Right ventricle myocardium inferior (tissue), 1 donor: ENCODE data around the gene NR4A1. TPM values are rescaled to one million over a fixed set of nuclear protein-coding genes. Genes with fewer than 3 reads are reported as not detected.

Experiments used
- ATAC-seq: fragments of 200-7000 bp; cut with Tn5 transposase; one replicate; pipeline ENCODE4 v1.9.1; 2020; ENCODE audit warnings: mild to moderate bottlenecking, moderate library complexity
- DNase-seq: peaks from one replicate; pipeline ENCODE4 v3.0.0; 2021; ENCODE audit errors: missing footprints
- intact Hi-C: fragments of 100-400 bp; cut with DNase I; formaldehyde crosslinking; loops from one replicate; pipeline ENCODE4 v1.11.0; 2022
- long read RNA-seq: library from polyadenylated mRNA; unstranded; transcript quantifications from one replicate; pipeline ENCODE4 v2.0.0, GENCODE V29; 2021
- total RNA-seq: library from RNA; stranded (reverse); fragmentation: NEBNext Ultra II Directional; extraction: Animal tissue kit (Norgen Biotek cat#: 25700); gene quantifications from one replicate; pipeline ENCODE4 v1.2.1, GENCODE V29; 2021
- donor health status: DM: no; HTN: yes; CAD: no; lungs with severe emphysema.

The NR4A1 gene
- total RNA-seq: 40.6 TPM
- long read RNA-seq, transcript NR4A1-204 (7 exons, 2,528 nt): major isoform, 7 of 59 reads
- long read RNA-seq, partial matches to known transcripts: 15 of 59 reads
- long read RNA-seq, other reads (novel, unspliced or antisense): 35 of 59 reads

DNA sequence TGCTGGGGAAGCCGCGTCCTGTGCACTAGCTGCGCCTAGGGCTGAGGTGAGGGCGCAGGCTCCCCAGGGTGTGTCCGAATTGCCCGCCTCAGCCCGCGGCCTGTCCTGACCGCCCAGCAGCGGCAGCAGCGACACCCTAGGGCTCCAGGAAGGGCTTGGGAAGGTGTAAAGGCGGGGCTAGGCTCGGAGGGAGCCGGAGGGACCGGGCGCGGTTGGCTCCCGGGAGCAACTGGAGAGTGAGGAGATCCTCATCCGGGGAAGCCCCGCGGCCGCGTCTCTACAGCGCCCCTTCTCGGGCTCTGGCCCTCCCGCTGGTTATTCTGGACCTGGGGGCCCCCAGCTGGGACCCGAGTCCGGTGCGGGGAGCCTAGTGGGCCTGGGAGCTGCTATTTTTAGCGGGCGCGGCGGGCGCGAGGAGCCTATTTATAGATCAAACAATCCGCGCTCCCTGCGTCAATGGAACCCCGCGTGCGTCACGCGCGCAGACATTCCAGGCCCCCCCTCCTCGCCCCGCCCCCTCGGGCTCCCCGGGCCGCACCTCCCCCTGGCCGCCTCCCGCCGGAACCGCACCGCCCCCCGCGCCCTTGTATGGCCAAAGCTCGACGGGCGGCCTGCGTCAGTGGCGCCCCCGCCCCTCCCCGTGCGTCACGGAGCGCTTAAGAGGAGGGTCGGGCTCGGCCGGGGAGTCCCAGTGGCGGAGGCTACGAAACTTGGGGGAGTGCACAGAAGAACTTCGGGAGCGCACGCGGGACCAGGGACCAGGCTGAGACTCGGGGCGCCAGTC lies at the start of gene NR4A1:
Gene NR4A1, plus strand, starts transcription at position 685 of the 784 bp plus-strand sequence. CDS start 2,887 bp downstream, outside the sequence.
- intact Hi-C loops: loop anchor here (1.0 to 2.0 kb wide), 3 partner anchors 14 to 26 kb away; partner anchors contain the start of gene ATG101

DNA sequence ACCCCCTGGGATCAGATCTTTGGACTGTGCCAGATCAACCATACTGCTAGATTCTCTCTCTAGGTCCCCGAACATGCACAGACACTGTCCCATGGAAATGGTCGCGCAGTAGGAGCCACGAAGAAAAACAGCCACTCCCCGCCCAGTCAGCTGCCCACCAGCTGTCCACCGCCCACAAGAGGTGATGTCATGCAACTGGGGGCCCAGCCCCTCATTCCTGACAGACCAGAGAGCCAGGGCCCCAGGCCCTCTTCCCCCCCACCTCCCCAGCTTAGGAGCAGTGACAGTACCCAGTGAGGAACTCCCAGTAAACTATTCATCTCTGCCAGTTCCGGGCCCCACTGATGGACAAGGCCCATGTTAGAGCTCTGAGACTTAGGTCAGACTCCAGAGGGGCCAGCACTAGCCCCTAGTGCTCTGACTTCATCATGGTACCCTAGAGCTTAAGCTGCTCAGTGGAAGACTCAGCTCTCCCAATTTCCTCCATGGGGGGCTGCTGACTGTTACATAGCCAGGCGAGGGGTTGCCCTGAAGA lies 48.2 kb upstream of the NR4A1 start:
- ATAC-seq (no peak), DNase-seq (no peak)
- intact Hi-C loops: loop anchor here (5.0 kb wide), 1 partner anchor 119 kb away; no protein-coding TSS in a partner anchor

More for the DNA sequence above, at the start of gene NR4A1:
- DNase-seq (peak; percentile 99), ATAC-seq (peak; percentile 91)

- no peak for DNase-seq
- intact Hi-C loops: loop anchor here (5.0 kb wide), 1 partner anchor 119 kb away; no protein-coding TSS in a partner anchor
- no peak for ATAC-seq
Observed at GRCh38 chr12:52003591-52003990, 47.7 kb upstream of the NR4A1 start.

DNA sequence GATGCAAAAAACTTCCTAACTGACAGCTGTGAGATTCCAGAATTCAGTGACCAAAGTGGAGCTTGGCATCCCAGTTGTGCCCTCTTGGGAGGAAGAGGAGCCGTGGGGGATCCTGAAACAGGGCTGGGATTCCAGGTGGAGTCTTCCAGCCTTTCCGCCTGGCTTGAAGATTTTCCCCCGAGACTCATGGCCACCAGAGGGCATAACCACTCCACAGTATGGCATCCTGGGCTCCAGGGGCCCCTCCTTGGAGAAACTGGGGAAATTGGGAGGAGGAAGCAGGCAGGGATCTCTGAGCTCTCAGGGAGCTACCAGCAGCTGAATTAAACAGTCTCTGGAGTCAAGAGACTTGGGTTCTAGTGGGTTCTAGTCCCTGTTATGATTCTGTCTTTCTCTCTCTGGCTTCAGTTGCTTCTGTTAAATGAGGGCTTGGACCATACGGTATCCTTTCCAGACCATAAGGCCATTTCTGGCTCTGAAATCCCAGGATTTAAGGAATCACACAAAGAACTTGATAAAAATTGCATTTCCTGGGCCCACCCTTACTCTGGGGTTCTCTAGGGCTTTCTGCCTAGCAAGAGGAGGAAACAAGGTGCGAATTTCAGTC lies 47.1 kb upstream of the NR4A1 start:
- no peak for ATAC-seq
- intact Hi-C loops: loop anchor here (1.0 to 5.0 kb wide), 2 partner anchors 19 to 118 kb away; no protein-coding TSS in a partner anchor
- DNase-seq: no peak

- intact Hi-C loops: no loop called here
- DNase-seq (no peak), ATAC-seq (no peak)
Observed at GRCh38 chr12:52005218-52005902, 45.9 kb upstream of the NR4A1 start.

DNA sequence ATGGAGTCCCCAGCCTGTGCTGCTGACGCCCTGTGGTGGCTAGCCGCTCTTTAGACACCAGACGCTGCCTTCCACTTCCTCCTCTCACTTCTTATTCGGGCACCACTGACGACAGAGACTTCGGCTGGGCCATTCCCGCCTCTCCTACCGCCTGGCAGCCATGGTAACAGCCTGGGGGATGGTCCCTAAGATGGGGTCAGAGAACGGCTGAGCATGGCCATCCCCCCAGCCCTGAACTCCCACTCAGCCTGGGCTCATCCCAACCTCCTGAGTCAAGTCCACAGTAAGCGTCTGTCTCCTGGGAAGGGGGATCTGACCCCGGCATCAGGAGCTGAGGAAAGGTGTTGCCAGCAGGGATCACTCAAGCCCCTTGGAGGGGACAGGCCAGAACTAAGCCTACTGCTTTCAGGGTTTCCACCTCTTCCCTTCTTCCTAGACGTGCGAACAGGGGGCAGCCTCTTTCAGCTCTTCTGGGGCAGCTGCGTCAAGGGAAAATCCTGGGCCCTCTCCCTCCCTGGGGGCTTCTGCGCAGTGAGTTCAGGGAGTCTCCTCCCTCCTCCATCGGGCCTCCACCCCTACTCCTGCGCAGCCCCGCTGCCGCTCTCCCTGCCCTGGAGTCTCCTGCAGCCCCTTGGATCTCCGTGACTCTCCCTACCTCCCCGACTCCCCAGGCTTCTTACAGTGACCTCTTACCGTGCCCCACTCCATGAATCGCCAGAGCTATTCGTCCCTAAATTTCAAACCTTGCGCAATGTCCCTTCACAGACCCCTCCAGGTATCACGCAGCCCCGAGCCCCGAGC lies 45.1 kb upstream of the NR4A1 start:
- intact Hi-C loops: no loop called here
- peak; percentile 84 for DNase-seq
- no peak for ATAC-seq

GRCh38 chr12:52006726-52007157 lies 44.5 kb upstream of the NR4A1 start, which contains the start of gene TAMALIN:
TSS of gene TAMALIN (plus strand) at chr12:52006946. CDS start at chr12:52007020, 74 bp downstream.
- peak; percentile 89 for DNase-seq
- intact Hi-C loops: no loop called here
- ATAC-seq: peak; percentile 68

DNA sequence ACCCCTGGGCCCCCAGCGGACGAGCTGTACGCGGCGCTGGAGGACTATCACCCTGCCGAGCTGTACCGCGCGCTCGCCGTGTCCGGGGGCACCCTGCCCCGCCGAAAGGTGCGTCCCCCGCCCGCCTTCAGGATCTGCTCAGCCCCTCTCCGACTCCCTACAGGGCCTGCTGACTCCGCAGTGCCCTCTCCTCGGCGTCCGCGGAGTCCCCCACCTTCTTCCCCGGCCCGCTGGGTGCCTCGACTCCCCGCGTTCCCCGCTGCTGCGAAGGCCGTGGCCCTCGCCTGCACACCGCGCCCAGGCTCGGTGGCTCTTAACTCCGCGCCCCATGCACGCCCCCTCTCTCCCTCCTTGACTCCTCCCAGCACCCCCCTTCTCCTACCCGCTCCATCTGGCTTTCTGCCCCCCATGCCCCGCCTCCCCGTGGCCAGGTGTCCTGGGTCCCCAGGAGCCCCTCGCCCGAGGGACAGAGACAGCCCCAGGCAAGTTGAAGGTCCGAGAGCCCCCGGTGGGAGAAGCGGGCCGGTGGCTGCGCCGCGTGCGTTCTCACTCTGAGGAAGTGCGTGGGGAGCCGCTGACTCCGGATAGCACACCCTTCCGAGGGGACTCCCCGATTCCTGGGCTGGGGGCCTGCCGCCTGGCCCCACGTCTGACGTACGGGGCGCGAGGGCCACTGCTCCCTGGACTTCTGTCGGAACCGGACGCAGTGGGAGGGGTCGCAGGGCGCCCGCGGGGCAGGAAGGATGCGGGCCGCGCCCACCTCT lies 43.9 kb upstream of the NR4A1 start:
- intact Hi-C loops: no loop called here
- DNase-seq (peak; percentile 79), ATAC-seq (peak; percentile 17)

- intact Hi-C loops: no loop called here
- DNase-seq: no peak
- no peak for ATAC-seq
Observed at GRCh38 chr12:52007982-52008510, 43.2 kb upstream of the NR4A1 start.

DNA sequence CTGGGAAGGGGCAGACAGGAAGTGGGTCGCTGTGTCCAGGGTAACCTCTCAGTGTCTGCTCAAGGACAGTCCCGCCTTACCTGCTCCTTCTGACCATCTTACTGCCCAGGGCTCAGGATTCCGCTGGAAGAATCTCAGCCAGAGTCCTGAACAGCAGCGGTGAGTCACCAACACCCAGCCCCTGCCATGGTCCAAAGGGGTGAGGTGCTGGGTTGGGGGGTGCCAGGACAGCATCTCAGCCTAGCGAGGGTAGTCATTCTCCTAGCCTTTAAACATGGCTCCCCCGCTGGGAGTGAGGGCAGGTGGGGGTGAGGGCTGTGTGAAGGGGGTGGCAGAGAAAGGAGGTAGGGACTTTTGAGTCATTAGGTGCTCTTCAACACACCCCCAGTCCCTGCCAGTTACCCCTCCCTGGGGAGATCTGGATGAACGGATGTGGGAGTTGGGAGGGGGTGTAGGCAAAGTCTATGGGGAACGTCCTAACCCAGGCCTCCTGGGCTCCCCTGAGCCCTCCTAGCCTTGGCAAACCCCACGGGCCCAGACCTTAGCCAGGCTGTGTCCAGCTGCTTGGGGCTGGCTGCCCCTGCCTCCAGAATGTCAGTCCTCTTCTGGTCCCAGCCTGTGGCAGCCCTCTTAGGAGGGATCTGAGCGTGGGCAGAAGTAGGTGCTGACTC lies 42.0 kb upstream of the NR4A1 start:
- ATAC-seq: peak; percentile 3
- no peak for DNase-seq
- intact Hi-C loops: no loop called here

DNA sequence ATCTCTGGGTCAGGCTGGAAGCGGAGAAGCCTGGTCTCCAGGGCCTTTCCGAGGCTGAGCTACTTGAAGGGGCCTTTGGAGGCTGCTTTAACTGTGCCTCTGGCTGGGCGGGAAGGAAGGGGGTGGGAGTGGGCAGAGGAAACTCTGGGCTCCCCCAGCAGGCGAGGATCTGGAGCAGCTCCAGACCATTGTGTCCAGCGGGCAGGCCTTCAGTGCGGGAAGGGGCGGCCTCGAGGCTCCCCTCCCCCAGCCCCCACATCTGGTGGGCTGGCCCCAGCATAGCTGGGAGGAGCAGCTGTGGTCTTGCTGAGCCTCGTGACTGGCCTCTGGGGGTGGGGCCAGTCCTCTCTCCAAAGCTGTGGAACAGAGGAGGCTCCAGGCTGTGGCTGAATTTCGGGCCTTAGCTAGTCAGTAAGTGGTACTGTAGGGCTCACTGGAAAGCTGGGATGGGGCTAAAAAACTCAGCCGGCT lies 41.1 kb upstream of the NR4A1 start:
- ATAC-seq: peak; percentile 82
- peak; percentile 89 for DNase-seq
- intact Hi-C loops: no loop called here

- ATAC-seq (no peak), DNase-seq (no peak)
- intact Hi-C loops: no loop called here
Observed at GRCh38 chr12:52010692-52011601, 40.3 kb upstream of the NR4A1 start.

GRCh38 chr12:52011602-52012214 lies 39.5 kb upstream of the NR4A1 start:
- no peak for ATAC-seq
- intact Hi-C loops: no loop called here
- peak; percentile 0 for DNase-seq

DNA sequence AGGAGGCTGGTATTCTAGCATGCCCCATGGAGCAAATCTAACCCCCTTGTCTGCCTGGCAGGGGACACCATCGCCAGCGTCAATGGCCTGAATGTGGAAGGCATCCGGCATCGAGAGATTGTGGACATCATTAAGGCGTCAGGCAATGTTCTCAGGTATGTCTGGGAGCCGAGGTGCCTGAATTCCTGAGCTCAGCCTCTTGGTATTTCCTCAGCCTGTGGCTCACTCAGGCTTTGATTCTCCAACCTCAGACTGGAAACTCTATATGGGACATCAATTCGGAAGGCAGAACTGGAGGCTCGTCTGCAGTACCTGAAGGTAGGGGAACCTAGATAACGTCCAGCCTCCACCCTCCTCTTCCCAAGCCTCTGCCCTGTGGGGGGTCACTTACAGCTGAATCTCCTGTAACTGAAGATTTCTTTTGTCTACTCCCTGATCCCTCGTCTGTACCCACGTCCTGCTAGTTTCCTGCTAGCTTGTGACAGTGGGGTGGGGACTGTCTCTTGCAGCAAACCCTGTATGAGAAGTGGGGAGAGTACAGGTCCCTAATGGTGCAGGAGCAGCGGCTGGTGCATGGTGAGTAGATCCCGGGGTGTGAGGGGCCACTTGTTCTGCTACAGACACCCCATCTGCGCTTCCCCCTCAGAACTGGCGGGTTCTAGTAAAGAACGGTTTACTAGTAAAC lies 37.5 kb upstream of the NR4A1 start:
- intact Hi-C loops: no loop called here
- peak; percentile 33 for DNase-seq
- no peak for ATAC-seq
